ENCODE data around the gene OIP5.

The OIP5 gene

DNA sequence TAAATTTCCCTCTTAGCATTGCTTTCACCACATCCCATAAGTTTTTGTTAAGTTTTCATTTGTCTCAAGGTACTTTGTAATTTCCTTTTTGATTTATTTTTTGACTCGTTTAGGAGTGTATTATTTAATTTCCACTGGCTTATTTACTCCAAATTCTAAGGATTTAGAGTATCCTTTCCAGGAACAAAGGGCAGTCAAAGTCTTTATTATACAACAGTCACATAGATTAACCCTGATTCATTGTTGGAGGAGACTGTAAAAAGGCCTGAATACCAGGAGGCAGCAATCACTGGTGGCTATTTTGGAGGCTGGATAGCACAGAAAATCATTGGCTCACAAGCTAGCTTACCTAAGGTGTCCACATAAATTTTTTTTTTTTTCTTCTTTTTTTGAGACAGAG, 39.9 kb downstream of the OIP5 start:
- TF ChIP-seq, protein P1, sequence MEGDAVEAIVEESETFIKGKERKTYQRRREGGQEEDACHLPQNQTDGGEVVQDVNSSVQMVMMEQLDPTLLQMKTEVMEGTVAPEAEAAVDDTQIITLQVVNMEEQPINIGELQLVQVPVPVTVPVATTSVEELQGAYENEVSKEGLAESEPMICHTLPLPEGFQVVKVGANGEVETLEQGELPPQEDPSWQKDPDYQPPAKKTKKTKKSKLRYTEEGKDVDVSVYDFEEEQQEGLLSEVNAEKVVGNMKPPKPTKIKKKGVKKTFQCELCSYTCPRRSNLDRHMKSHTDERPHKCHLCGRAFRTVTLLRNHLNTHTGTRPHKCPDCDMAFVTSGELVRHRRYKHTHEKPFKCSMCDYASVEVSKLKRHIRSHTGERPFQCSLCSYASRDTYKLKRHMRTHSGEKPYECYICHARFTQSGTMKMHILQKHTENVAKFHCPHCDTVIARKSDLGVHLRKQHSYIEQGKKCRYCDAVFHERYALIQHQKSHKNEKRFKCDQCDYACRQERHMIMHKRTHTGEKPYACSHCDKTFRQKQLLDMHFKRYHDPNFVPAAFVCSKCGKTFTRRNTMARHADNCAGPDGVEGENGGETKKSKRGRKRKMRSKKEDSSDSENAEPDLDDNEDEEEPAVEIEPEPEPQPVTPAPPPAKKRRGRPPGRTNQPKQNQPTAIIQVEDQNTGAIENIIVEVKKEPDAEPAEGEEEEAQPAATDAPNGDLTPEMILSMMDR (conservative IDR thresholded peaks at IDR 0.05) = no peak
- TF ChIP-seq ZFX (IDR thresholded peaks at IDR 0.05) = no peak
- H3K27ac ChIP-seq = no peak overlapping the region

DNA sequence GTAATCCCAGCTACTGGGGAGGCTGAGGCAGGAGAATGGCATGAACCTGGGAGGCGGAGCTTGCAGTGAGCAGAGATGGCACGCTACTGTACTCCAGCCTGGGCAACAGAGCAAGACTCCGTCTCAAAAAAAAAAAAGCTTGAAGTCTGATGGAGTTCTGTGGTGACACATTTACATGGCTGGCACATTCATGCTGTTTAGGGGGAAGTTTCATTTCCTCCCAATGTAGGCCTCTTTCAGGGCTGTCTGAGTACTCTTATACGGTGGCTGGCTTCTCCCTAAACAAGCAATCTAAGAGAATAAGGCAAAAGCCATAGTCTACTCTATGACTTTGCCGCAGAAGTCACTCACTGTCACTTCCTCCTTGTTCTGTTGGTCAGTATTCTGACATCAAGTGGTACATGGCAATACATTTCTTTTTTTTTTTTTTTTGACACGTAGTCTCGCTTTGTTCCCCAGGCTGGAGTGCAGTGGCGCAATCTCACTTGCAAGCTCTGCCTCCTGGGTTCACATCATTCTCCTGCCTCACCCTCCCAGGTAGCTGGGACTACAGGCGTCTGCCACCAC, 41.2 kb downstream of the OIP5 start:
- TF ChIP-seq, protein P1 (conservative IDR thresholded peaks at IDR 0.05) = no peak
- no peak for TF ChIP-seq ZFX (IDR thresholded peaks at IDR 0.05)
- H3K27ac ChIP-seq = no peak overlapping the region

- peak overlapping the region; percentile 15; the same call in 1 of the 2 replicates for H3K27ac ChIP-seq
- TF ChIP-seq, protein P1 (conservative IDR thresholded peaks at IDR 0.05) = no peak
- no peak for TF ChIP-seq ZFX (IDR thresholded peaks at IDR 0.05)
Observed at GRCh38 chr15:41289953-41290352, 42.4 kb downstream of the OIP5 start.

DNA sequence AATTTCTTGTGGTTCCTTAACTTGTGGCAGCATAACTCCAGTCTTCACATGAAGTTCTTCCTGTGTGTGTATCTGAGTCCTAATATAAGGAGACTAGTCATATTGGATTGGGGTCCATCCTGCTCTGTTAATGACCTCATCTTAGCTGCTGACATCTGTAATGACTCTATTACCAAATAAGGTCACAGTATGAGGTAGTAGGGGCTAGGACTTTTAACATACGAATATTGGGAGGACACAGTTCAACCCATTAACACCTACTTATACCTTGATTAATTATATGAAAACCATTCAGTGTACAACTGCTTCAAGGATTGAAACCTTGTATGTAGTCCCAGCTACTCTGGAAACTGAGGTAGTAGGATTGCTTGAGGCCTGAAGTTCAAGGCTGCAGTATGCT, 43.9 kb downstream of the OIP5 start:
- TF ChIP-seq ZFX (IDR thresholded peaks at IDR 0.05) = no peak
- TF ChIP-seq, protein P1 (conservative IDR thresholded peaks at IDR 0.05) = no peak
- H3K27ac ChIP-seq = no peak overlapping the region

GRCh38 chr15:41286665-41287333, 45.6 kb downstream of the OIP5 start:
- H3K27ac ChIP-seq = no peak overlapping the region
- TF ChIP-seq, protein P1 (conservative IDR thresholded peaks at IDR 0.05) = no peak
- TF ChIP-seq ZFX (IDR thresholded peaks at IDR 0.05) = no peak

DNA sequence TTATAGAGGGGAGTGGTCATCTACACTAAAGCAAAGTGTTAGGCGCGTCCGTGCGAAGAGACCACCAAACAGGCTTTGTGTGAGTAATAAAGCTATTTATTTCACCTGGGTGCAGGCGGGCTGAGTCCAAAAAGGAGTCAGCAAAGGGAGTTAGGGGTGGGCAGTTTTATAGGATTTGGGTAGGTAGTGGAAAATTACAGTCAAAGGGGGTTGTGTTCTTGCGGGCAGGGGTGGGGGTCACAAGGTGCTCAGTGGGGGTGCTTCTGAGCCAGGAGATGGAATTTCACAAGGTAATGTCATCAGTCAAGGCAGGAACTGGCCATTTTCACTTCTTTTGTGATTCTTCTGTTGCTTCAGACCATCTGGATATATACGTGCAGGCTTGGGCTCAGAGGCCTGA, 47.1 kb downstream of the OIP5 start:
- no peak for TF ChIP-seq ZFX (IDR thresholded peaks at IDR 0.05)
- TF ChIP-seq, protein P1 (conservative IDR thresholded peaks at IDR 0.05) = no peak
- peak overlapping the region; percentile 97; the same call in 1 of the 2 replicates for H3K27ac ChIP-seq

DNA sequence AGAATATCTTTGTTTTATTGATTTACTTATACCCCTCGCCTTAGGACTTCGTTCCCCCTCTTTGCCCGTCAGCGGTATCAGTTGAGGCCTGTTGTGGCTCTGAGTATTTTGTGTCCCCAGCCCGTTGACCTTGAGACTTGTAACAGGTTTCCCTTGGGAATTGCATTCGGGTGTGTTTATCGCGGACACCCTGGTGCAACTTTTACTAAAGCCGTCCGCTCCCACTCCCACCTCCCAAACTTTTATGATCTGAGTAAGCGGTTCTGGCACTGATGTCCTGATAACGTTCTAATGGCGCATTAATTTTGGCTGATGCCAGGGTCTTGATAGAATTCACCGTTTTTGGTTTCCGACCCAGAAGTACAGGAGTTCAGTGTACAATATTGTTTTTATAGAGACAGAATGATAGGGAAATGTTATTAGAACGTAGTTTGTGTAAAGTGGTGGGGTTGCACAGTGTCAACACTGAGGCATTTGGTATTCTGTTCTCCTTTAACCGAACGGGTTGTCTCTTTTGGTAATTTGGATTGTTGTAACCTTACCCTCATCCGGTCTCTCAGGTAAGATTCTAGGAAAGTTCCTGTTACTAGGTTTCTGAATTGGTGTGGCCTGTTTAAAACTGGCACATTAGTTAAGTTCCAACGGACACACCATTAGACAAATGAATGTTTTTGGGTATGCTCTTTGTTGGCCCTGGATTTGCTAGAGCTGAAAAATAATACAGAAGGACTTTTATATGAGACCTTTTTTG, 47.8 kb downstream of the OIP5 start:
- TF ChIP-seq, protein P1 (conservative IDR thresholded peaks at IDR 0.05) = no peak
- no peak for TF ChIP-seq ZFX (IDR thresholded peaks at IDR 0.05)
- H3K27ac ChIP-seq = peak overlapping the region; percentile 97

Measured in C4-2B (cell line).